IMR-90 (cell line): Measurements from ENCODE around the gene UNC50. TPM values are rescaled to one million over a fixed set of nuclear protein-coding genes. Genes with fewer than 3 reads are reported as not detected.

Source experiments
- ATAC-seq: fragments of 200-7000 bp; cut with Tn5 transposase; 2 replicates; pipeline ENCODE4 v1.9.1; 2020; ENCODE audit warnings: low read depth, mild to moderate bottlenecking, moderate library complexity
- BruUV-seq: library from RNA; stranded (reverse); fragments of 400-500 nt; replicated peaks from 2 replicates; lab custom pipeline; 2021; lab: Mats Ljungman, UMichigan
- CTCF ChIA-PET: fragments of 300-600 bp; formaldehyde crosslinking; extraction: SDS; loops from one replicate; lab custom pipeline; 2021; ENCODE audit warnings: antibody characterized with exemption; lab: Yijun Ruan, JAX
- POLR2A ChIA-PET: fragments of 300-600 bp; sonication (Branson Sonifier 250); formaldehyde crosslinking; loops from one replicate; lab custom pipeline; 2022; ENCODE audit warnings: antibody characterized with exemption; ENCODE audit not compliant: unreplicated experiment; lab: Charles Lee
- DNase-seq: peaks from one replicate; pipeline ENCODE4 v3.0.0; 2013
- H2AFZ ChIP-seq: replicated peaks from 2 replicates; pipeline ENCODE3; 2013; ENCODE audit warnings: low read length, mild to moderate bottlenecking; ENCODE audit not compliant: poor library complexity
- H2AK5ac ChIP-seq: 2 replicates; pipeline ENCODE4 v1.6.1; 2013; ENCODE audit warnings: low read depth, low read length, inconsistent platforms
- H2AK9ac ChIP-seq: replicated peaks from 2 replicates; pipeline ENCODE3; 2013; ENCODE audit warnings: mild to moderate bottlenecking, low read depth, low read length, moderate library complexity; ENCODE audit not compliant: poor library complexity
- H2BK120ac ChIP-seq: 2 replicates; pipeline ENCODE4 v1.6.1; 2013; ENCODE audit warnings: low read depth, low read length, inconsistent platforms
- H2BK15ac ChIP-seq: 3 replicates; pipeline ENCODE4 v1.6.1; 2013; ENCODE audit warnings: low read depth, low read length, inconsistent platforms
- H2BK20ac ChIP-seq: 2 replicates; pipeline ENCODE4 v1.6.1; 2013; ENCODE audit warnings: low read depth, mild to moderate bottlenecking, inconsistent platforms, low read length, moderate library complexity
- H2BK5ac ChIP-seq: 2 replicates; pipeline ENCODE4 v1.6.1; 2013; ENCODE audit warnings: mild to moderate bottlenecking, low read depth, low read length, inconsistent platforms; ENCODE audit not compliant: poor library complexity, severe bottlenecking
- H3K14ac ChIP-seq: replicated peaks from 2 replicates; pipeline ENCODE4 v1.6.1; 2013; ENCODE audit warnings: low read depth, low read length, inconsistent platforms
- H3K18ac ChIP-seq: 2 replicates; pipeline ENCODE4 v1.6.1; 2013; ENCODE audit warnings: low read depth, low read length, control low read depth
- H3K23ac ChIP-seq: 2 replicates; pipeline ENCODE4 v1.6.1; 2013; ENCODE audit warnings: low read depth, low read length, inconsistent platforms
- H3K27ac ChIP-seq: 2 replicates; pipeline ENCODE4 v1.5.1; 2013; ENCODE audit warnings: mild to moderate bottlenecking, control low read depth, low read length; ENCODE audit not compliant: insufficient read depth
- H3K27me3 ChIP-seq: 2 replicates; pipeline ENCODE4 v1.6.1; 2013; ENCODE audit warnings: low read length; ENCODE audit not compliant: control insufficient read depth, insufficient read depth
- H3K36me3 ChIP-seq: 2 replicates; pipeline ENCODE4 v1.6.1; 2013; ENCODE audit warnings: low read length, mixed read lengths; ENCODE audit not compliant: control insufficient read depth, insufficient read depth
- H3K4ac ChIP-seq: 2 replicates; pipeline ENCODE4 v1.6.1; 2013; ENCODE audit warnings: low read depth, low read length, inconsistent platforms
- H3K4me1 ChIP-seq: 2 replicates; pipeline ENCODE4 v1.6.1; 2013; ENCODE audit warnings: low read length, mixed read lengths; ENCODE audit not compliant: control insufficient read depth, insufficient read depth
- H3K4me2 ChIP-seq: 2 replicates; pipeline ENCODE4 v1.6.1; 2013; ENCODE audit warnings: low read depth, mild to moderate bottlenecking, control low read depth, low read length, moderate library complexity
- H3K4me3 ChIP-seq: 2 replicates; pipeline ENCODE4 v1.5.1; 2013; ENCODE audit warnings: low read depth, mild to moderate bottlenecking, control low read depth, low read length, moderate library complexity; ENCODE audit not compliant: insufficient read depth
- H3K56ac ChIP-seq: 2 replicates; pipeline ENCODE4 v1.6.1; 2013; ENCODE audit warnings: low read length, inconsistent platforms; ENCODE audit not compliant: insufficient read depth; ENCODE audit errors: extremely low read depth
- H3K79me1 ChIP-seq, 2 experiments: 2 replicates each; pipeline ENCODE4 v1.6.1; 2013; ENCODE audit warnings: low read length in 2 of 2, inconsistent platforms in 1 of 2, low read depth in 1 of 2
- H3K9ac ChIP-seq: 2 replicates; pipeline ENCODE4 v1.6.1; 2013; ENCODE audit warnings: low read depth, low read length, control low read depth
- H3K9me1 ChIP-seq: 2 replicates; pipeline ENCODE4 v1.6.1; 2013; ENCODE audit warnings: low read length, inconsistent platforms; ENCODE audit not compliant: insufficient read depth
- H3K9me3 ChIP-seq: 2 replicates; pipeline ENCODE4 v1.6.1; 2013; ENCODE audit warnings: low read length; ENCODE audit not compliant: control insufficient read depth, insufficient read depth
- H4K20me1 ChIP-seq: 2 replicates; pipeline ENCODE4 v1.6.1; 2013; ENCODE audit warnings: low read length, inconsistent platforms; ENCODE audit not compliant: insufficient read depth
- H4K5ac ChIP-seq: 2 replicates; pipeline ENCODE4 v1.6.1; 2013; ENCODE audit warnings: mild to moderate bottlenecking, low read depth, low read length, control low read depth
- H4K8ac ChIP-seq, 2 experiments: 2 replicates each; pipeline ENCODE4 v1.6.1; 2013; ENCODE audit warnings: low read depth in 2 of 2, low read length in 2 of 2, control low read depth in 1 of 2, inconsistent platforms in 1 of 2
- H4K91ac ChIP-seq: 2 replicates; pipeline ENCODE4 v1.6.1; 2013; ENCODE audit warnings: low read depth, low read length, inconsistent platforms; ENCODE audit not compliant: insufficient read depth
- BHLHE40 ChIP-seq: fragments of 150-350 bp; IDR thresholded peaks from 2 replicates; pipeline ENCODE4 v1.6.1; 2016; ENCODE audit warnings: mild to moderate bottlenecking, low read depth, low read length
- CEBPB ChIP-seq: IDR thresholded peaks from 2 replicates; pipeline ENCODE4 v1.6.1; 2012; ENCODE audit warnings: low read depth, low read length, improper control_type of control experiment
- ELK1 ChIP-seq: fragments of 150-350 bp; IDR thresholded peaks from 2 replicates; pipeline ENCODE4 v1.6.1; 2016; ENCODE audit warnings: low read depth, mild to moderate bottlenecking, low read length, moderate library complexity, borderline replicate concordance
- FOS ChIP-seq: fragments of 150-350 bp; IDR thresholded peaks from 2 replicates; pipeline ENCODE4 v1.6.1; 2016; ENCODE audit warnings: low read depth, low read length
- MAZ ChIP-seq: IDR thresholded peaks from 2 replicates; pipeline ENCODE4 v1.6.1; 2012; ENCODE audit warnings: low read depth, mild to moderate bottlenecking, low read length, improper control_type of control experiment, moderate library complexity, borderline replicate concordance
- MXI1 ChIP-seq: IDR thresholded peaks from 2 replicates; pipeline ENCODE4 v1.6.1; 2012; ENCODE audit warnings: low read depth, mild to moderate bottlenecking, low read length, moderate library complexity, borderline replicate concordance
- POLR2A ChIP-seq: IDR thresholded peaks from 2 replicates; pipeline ENCODE4 v1.6.1; 2012; ENCODE audit warnings: mild to moderate bottlenecking, low read depth, low read length
- RFX5 ChIP-seq: IDR thresholded peaks from 2 replicates; pipeline ENCODE4 v1.8.0; 2012; ENCODE audit warnings: low read depth, mild to moderate bottlenecking, low read length, moderate library complexity
- SMC3 ChIP-seq: fragments of 150-350 bp; IDR thresholded peaks from 2 replicates; pipeline ENCODE4 v1.6.1; 2016; ENCODE audit warnings: low read depth, mild to moderate bottlenecking, antibody characterized with exemption, low read length, moderate library complexity
- USF2 ChIP-seq: fragments of 150-350 bp; IDR thresholded peaks from 2 replicates; pipeline ENCODE4 v1.6.1; 2017; ENCODE audit warnings: mild to moderate bottlenecking, antibody characterized with exemption, low read length, low read depth
- WGBS, 2 experiments: methylation state at CpG; one replicate each; pipeline versions ENCODE4 v1.1.5 to v1.1.7; 2013; ENCODE audit warnings: missing lambda C conversion rate in 2 of 2; ENCODE audit not compliant: insufficient read length in 1 of 2; ENCODE audit errors: extremely low coverage in 2 of 2; 5-methylcytosine and 5-hydroxymethylcytosine counted together
- dilution Hi-C: fragments of 300-500 bp; cut with HindIII; formaldehyde crosslinking; loops from one replicate; pipeline ENCODE4 v1.14.3; 2018; ENCODE audit warnings: low sequenced_read_pairs; ENCODE audit not compliant: unreplicated experiment
- in situ Hi-C: fragments of 300-500 bp; cut with MboI; formaldehyde crosslinking; loops from 3 replicates; pipeline ENCODE4 v1.14.3; 2019; ENCODE audit warnings: low sequenced_read_pairs, inconsistent platforms, mixed read lengths
- intact Hi-C: fragments of 100-400 bp; cut with micrococcal nuclease; formaldehyde crosslinking; loops from 2 replicates; pipeline ENCODE4 v1.10.0; 2022
- polyA plus RNA-seq, 3 experiments: library from polyadenylated mRNA; depleted of rRNA; stranded (reverse); fragments of >200 nt; gene quantifications; 2 replicates each; pipeline ENCODE4 v1.2.3, GENCODE V29; 2012; ENCODE audit warnings: low replicate concordance in 1 of 3
- total RNA-seq: library from RNA; depleted of rRNA; stranded (reverse); fragments of >200 nt; gene quantifications from 2 replicates; pipeline ENCODE4 v1.2.3, GENCODE V29; 2012

UNC50 gene
- total and polyA plus RNA-seq, 2 of the 4 experiments (the other 2 are of a cell fraction): 18.3 to 34.1 TPM

- no peak overlapping the region for H3K9ac ChIP-seq
- H3K4ac ChIP-seq: 0 out of 2 replicates have a peak overlapping the region, but pooled peaks have one; percentile 36
- no peak overlapping the region; the same call in 1 of the 2 replicates for H3K27ac ChIP-seq
- TF ChIP-seq USF2: no peak
- no peak for TF ChIP-seq RFX5
- no peak for TF ChIP-seq ELK1
- no peak for TF ChIP-seq CEBPB
- TF ChIP-seq SMC3: no peak
- no peak for TF ChIP-seq MXI1
- no peak for TF ChIP-seq BHLHE40
- no peak for TF ChIP-seq MAZ
- no peak for TF ChIP-seq FOS
- no peak for TF ChIP-seq POLR2A
- H3K36me3 ChIP-seq: peaks cover 18% of the 10 kb centered on the region
- H3K27me3 ChIP-seq: no peaks in the 10 kb centered on the region
- H4K91ac ChIP-seq: no peak overlapping the region; the same call in 1 of the 2 replicates
- H2BK120ac ChIP-seq: 0 out of 2 replicates have a peak overlapping the region, but pooled peaks have one; percentile 7
- H2AFZ ChIP-seq: no peak overlapping the region
- peaks cover 5% of the 10 kb centered on the region; the same call in 1 of the 2 replicates for H4K20me1 ChIP-seq
- H3K4me3 ChIP-seq: no peak overlapping the region
- H3K23ac ChIP-seq: 0 out of 2 replicates have a peak overlapping the region, but pooled peaks have one; percentile 24
- peak; percentile 25 for ATAC-seq
- H4K5ac ChIP-seq: no peak overlapping the region
- ChIA-PET CTCF (interaction anchor here (0.6 to 1.0 kb wide), 3 partner anchors 9 to 19 kb away, joined by 3 to 4 read pairs (median 3); no protein-coding TSS in a partner anchor), POLR2A (interaction anchor here (0.5 kb wide), 1 partner anchor 18 kb away, joined by 12 read pairs; no protein-coding TSS in a partner anchor)
- H2BK20ac ChIP-seq: no peak overlapping the region
- H2AK9ac ChIP-seq: no peak overlapping the region
- H4K8ac ChIP-seq: peak overlapping the region in 1 of 2 experiments; percentile 24; a peak in 1 of 4 replicates
- no peak overlapping the region for H3K56ac ChIP-seq
- peak overlapping the region; percentile 56 for H2BK5ac ChIP-seq
- no peak overlapping the region for H2BK15ac ChIP-seq
- dilution Hi-C loops (no loop called here), in situ Hi-C loops (no loop called here), intact Hi-C loops (no loop called here)
- DNase-seq: peak; percentile 27
- 0 out of 4 replicates have a peak, but pooled peaks cover 0 to 4% of the 10 kb centered on the region in 2 experiments for H3K79me1 ChIP-seq
- H3K9me3 ChIP-seq: no peaks in the 10 kb centered on the region
- 0 out of 2 replicates have a peak overlapping the region, but pooled peaks have one; percentile 5 for H3K4me2 ChIP-seq
- WGBS, 2 experiments: no CpG with 5 or more reads among the region's 3 CpGs
- 0 out of 2 replicates have a peak overlapping the region, but pooled peaks have one; percentile 10 for H2AK5ac ChIP-seq
- peak overlapping the region; percentile 13; the same call in 1 of the 2 replicates for H3K18ac ChIP-seq
- H3K14ac ChIP-seq: peak overlapping the region; percentile 31; the same call in 1 of the 2 replicates
- no TSS peak for BruUV-seq
- H3K9me1 ChIP-seq: peaks cover 15% of the 10 kb centered on the region
- peaks cover 14% of the 10 kb centered on the region for H3K4me1 ChIP-seq
Observed at GRCh38 chr2:98559581-98559980, 48.8 kb upstream of the UNC50 start.
